GM21737 (cell line): ENCODE measurements around the gene MAFF.
"Not testable (repeated sequence)": the region's sequence is repeated elsewhere in the genome, so short reads cannot be mapped to it uniquely, and the experiment has no call there.

Experiments
- ATAC-seq: cut with Tn5 transposase; IDR thresholded peaks from one replicate; pipeline ENCODE4 v1.9.1; 2021; ENCODE audit warnings: mild to moderate bottlenecking, moderate library complexity; ENCODE audit not compliant: unreplicated experiment

Gene MAFF

DNA sequence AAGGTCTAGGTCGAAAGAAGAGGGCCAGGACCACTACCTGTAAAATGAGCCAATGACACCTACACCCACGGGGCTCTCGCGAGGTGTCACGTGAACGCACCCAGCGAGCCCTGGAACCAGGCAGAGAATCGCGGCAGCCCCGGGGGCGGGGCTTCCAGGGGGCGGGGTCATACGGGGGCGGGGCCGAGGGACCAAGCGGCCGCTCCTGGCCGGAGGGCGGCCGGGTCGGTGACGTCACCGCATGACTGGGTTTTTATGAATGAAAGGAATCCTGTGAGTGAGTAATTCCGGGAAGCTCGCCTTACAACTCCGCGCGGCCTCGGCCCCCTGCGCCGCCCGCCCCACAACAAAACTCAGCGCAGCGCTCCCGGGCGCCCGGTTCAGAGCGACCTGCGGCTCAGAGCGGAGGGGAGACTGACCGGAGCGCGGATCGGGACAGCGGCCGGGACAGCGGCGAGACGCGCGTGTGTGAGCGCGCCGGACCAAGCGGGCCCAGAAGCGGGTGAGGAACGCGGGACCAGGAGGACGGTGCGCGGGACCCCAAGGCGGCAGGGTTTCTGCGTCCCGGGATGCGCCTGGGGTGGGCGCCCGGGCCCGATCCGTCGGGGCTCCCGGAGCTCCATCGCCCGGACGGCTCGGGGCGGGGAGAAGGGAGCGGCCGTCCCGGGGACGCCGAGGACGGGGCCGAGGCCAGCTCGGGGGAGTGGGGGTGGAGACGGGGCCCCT, at the start of gene MAFF:
Gene MAFF (plus strand): TSS at position 284 of the 726 bp plus-strand sequence. CDS start 11,860 bp downstream, outside the sequence.
- peak; percentile 49 for ATAC-seq

DNA sequence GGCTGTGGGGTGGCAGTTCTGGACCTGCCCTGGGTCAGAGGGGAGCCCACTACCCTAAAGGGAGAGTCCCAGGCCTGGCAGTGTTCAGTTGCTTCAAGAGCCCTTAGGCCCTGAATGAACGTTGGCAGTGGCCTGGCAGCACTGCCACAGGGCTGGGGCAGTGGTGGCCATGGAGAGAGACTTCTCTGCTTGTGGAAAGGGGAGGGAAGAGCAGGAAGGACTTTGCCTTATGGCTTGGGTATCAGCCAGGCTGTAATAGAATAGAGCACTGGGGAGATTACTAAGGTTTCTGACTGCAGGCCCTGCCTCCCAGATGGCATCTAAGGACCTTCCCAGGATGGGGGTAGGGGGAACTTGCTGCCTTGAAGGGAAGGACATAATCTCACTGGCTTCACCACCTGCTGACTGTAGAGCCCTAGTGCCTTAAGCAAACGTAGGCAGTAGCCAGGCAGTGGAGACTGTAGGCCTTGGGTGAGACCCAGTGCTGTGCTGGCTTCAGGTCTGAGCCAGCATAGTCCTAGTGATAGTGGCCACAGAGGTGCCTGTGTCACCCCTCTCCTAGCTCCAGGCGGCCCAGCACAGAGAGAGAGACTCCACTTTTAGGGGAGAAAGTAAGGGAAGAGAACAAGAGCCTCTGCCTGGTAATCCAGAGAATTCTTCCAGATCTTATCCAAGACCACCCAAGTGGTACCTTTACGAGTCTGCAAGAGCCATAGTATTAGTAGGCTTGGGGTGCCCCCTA, 47.8 kb upstream of the MAFF start:
- no peak for ATAC-seq

DNA sequence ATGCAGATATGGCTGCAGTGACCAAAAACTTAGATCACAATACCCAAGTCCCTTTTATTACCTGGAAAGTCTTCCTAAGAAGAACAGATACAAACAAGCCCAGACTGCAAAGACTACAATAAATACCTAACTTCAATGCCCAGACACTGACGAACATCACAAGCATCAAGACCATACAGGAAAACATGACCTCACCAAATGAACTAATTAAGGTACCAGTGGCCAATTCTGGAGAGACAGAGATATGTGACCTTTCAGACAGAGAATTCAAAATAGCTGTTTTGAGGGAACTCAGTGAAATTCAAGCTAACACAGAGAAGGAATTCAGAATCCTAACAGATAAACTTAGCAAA, 47.3 kb upstream of the MAFF start:
- not testable (repeated sequence) for ATAC-seq

DNA sequence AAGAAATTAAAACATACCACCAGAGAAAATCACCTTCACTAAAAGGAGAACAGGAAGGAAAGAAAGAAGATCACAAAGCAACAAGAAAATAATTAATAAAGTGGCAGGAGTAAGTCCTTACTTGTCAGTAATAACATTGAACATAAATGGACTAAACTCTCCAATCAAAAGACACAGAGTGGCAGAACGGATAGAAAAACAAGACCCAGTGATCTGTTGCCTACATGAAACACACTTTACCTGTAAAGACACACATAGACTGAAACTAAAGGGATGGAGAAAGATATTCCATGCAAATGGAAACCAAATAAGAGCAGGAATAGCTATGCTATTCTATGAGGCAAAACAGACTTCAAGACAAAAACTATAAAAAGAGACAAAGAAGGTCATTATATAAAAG, 46.1 kb upstream of the MAFF start:
- no peak for ATAC-seq

DNA sequence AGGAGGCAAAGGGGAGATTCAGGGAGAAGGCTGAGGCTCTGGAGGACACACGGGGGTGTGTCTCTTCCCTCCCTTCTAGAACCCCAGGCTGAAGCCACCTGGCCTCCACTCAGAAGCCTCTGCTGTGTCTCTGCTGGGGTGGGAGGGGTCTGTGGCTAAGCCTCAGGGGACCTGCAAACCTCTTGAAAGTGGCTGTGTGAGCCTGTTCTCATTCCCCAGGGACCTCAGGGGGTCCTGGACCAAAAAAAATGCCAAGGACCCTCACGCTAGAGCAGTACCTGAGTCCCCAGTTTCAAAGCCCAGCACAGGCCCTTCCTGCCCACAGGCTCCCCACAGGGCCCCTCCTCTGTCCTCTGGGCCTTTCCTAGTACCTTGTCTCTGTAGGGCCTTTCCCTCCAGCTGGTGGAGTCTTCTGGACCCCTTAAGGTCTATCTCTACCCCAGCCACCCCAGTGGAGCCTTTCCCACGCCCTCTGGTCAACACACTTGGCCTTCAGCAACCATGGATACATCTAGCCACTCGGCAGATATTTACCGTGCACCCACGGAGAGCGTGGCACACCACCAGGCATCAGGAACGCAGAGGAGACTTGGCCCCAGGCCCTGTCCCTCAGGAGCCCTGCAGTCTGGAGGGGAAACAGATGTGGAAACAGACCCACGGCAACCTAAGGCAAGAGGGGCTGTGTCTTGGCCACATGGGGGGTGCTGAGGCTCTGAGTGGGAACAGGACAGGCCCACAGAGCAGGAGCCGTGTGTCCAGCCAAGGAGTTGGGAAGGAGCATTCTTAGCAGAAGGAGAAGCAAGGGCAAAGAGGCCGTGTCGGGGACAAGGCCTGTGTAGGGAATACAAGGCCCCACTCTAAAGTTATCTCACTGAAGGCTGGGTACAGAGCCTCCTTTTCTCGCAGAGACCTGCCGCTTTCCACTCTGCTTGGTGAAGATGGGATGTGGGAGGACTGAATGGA, 38.6 kb upstream of the MAFF start:
- ATAC-seq = no peak

DNA sequence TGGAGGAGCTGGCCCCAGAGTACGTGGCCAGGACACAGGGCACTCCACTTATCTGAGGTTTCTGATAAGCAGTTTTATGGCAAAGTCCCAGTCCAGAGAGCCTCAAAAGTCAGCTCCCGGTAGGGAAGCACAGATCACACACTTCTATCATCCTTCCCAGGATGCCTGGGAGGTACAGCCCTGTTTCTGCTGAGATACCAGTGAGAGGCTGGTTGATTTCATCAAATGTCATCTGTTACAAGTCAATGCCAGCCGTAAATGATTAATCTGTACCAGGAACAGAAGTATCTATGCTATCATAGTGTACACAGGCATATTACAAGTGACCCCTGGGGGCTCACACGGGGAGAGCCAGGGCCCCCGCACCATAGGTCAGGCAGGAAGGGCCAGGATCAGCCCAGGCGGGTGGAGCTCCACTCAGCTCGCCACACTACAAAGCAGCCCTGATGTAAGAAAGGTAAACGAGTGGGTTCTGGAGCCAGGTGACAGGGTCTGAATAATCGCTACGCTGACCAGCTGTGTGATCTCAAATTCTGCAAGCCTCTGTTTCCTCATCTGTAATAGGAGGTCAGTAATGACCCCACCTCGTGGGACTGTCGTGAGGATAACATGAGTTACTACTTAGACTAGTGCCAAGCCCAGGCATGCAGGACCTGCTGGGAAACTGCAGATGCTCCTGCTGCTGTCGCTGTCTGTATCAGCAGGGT, 37.8 kb upstream of the MAFF start:
- ATAC-seq = no peak

DNA sequence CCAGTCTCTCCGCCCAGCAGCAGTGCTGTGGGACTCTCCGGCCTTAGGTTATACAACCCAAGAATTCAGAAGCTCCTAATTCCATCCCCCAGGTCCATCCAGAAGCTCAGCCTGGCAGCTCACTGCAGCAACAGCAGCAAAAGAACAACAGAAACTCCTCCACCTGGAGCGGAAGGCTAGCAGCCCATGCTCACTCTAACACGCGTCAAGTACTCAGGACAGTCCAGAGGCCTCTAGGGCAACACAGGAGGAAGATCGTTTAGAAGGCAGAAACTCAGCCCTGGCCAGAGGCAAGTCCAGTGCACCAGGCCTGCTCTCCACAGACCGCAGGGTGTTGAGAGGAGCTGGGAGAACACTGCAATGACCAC, 37.3 kb upstream of the MAFF start:
- no peak for ATAC-seq

DNA sequence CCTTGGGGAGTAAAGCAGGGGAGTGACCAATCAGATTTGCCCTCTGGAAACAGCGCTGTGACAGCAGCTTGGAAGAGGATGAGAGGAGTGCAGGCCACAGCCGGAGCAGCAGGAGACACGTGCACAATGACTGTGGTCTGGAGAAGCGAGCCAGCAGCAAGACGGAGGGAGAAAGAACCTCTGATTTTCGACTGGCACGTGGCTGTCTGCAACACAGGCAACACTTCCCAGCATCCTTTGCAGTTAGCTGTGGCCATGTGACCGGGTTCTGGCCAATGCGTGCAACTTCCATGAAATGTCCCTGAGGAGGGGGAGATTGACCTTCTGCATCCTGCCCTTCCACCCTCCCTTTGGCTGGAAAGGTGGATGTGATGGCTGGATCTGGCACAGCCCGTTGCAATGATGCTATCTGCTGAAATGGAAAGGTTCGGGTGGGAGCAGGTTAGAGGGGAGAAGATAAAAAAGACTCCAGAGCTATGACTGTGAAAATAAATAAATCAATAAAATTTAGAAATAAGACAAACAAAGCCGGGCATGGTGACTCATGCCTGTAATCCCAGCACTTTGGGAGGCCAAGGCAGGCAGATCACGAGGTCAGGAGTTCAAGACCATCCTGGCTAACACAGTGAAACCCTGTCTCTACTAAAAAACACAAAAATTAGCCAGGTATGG, 35.7 kb upstream of the MAFF start:
- ATAC-seq = no peak

DNA sequence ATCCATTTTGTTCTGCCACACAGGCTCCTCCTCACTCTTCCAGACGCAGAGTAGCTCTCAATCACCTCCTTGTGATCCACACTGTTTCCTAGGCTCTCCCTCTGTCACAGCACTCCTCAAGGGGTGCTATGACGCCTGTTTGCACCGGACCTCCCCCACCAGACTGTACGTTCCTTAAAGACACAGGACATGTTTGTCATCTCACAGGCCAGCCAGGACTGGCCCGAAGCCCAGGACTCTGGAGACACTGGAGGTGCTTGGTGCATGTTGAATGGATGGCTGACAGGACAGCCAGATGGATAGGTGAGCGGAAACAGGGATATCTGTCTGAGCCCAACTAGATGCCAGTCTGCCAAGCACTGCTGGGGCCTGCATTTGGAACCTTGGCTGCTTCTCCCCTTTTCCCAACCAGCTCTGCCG, 33.8 kb upstream of the MAFF start:
- ATAC-seq = no peak

DNA sequence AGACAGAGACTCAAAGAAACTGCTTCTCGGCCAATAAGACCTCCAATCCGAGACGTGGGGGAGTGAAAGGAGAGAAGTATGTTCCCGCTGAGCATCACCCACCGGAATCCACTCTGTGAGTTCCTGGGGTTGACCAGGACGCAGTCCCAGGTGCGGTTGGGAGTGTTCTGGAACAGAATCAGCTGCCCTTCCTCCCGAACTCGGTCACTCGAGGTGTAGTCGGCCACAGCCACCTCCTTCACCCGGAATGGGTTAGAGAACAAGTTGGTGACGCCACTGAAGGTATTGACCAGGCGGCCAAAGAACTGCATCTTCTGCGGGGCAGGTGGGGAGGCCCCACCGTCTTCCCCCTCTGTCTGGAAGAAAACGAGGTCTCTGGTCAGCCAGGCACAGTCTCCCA, 32.7 kb upstream of the MAFF start:
- ATAC-seq = no peak

DNA sequence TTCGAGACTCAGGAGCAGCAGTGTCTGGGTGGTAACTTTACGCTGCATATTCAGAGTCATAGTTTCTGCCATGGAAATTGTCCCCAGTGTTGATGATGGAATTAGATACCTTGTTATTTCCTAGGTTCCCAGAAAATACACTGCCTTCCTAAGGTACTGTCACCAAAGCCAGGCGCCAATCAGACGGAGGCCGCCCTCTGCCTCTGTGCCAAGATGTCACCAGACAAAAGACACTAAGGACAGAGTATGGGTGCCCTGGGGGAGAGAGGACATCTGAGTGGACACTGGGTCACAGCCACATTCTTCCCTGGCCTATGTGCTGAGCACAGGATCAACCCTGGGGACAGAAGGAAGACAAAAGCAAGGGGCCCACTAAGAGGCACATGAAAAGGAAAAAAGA, 31.3 kb upstream of the MAFF start:
- no peak for ATAC-seq

DNA sequence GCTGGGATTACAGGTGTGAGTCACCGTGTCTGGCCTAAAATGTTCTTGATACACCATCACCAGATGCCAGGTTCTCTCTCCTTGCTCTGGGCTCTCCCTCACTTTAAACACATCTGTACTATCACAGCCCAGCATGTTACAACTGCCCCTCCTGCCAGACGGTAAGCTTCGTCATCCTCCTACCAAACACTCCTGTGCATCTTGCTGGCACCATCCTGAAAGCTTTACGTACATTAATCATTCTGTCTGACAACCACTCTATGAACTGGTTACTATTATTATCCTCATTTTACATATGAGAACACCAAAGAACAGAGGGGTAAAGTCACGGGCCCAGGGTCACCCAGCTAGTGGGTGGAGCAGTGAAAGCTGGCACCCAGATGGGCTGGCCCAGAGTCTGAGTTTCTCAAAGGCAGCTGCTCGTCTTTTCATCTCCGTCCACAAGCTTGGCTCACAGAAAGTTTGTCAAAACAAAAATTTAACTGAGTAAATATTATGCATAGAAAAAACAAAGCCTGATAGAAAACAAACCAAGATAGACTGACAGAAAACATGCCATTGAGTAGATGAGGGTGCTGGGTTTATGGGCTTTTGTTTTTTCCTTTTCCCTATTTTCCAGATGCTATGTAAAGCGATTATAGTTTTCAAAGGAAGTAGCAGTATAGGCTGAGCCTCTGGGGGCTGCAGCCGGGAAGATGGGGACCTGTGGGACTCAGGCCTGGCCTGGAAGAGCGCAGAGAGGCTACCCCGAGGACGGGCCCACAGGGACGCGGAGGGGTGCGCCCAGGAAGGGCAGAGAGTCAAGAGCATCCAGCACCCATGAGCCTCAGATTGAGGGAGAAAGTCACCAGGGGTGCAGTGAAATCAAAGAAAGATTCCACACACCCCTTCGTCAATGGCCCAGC, 29.6 kb upstream of the MAFF start:
- ATAC-seq = no peak

DNA sequence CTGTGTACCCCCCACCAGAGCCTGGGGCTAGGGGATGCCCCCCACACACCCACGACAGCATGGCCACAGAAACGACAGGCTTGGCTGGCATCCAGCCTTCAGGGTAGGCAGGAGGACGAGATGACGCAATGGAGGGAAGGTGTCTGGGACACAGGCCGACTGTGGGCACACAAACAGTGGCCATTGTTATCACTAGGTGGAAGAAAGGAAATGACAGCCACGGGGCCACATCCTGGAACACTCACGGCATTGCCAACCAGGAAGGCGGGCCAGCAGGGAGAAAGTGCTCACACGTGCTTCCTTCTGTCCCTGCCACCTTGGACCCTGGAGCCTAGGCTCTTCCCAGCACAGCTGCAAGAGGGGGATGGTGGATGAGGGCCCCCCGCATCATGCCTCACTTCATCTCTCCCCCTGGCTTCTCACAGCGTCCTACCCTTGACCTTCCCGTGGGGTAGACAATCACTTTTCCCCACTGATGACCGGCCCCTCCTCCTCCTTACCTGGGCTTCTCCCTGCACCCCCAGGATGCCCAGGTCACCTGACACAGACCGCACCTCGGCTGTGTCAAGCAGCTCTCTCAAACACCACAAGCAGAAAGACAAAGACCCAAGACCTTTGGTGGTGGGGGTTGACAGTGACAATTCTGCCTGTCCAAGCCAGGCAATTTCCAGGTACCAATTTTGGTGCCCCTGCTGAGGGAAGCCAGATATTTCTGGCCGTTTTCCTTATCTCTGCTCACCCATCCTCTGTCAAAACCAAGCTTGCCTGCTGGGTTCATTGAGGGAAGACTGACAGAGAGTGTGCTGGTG, 28.8 kb upstream of the MAFF start:
- no peak for ATAC-seq

DNA sequence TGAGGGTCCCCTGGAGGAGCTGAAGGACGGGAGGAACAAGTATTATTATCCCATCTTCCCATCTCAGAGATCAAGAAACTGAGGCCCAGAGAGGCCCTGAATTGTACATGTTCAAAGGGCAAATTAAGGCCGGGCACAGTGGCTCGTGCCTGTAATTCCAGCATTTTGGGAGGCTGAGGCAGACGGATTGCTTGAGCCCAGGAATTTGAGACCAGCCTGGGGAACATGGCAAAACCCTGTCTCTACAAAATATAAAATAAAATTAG, 28.2 kb upstream of the MAFF start:
- no peak for ATAC-seq

DNA sequence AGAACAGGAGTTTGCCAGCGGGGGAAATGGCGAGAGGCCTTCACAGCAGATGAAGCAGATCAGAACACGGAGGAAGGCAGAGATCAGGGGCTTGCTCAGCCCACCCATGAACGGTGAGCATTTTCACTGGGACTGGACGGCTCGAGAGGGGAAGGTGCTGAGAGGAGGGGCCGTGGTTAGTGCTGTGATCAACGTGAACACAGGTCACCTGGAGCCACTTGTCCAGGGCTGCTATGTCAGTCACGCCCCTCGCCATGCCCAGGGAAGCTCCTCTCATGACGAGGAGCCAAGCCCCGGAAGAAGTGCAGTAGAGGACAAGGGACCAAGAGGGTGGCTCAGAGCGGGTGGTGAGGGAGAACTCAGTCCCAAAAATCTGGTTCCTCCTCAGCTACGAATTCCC, 27.2 kb upstream of the MAFF start:
- ATAC-seq = no peak

DNA sequence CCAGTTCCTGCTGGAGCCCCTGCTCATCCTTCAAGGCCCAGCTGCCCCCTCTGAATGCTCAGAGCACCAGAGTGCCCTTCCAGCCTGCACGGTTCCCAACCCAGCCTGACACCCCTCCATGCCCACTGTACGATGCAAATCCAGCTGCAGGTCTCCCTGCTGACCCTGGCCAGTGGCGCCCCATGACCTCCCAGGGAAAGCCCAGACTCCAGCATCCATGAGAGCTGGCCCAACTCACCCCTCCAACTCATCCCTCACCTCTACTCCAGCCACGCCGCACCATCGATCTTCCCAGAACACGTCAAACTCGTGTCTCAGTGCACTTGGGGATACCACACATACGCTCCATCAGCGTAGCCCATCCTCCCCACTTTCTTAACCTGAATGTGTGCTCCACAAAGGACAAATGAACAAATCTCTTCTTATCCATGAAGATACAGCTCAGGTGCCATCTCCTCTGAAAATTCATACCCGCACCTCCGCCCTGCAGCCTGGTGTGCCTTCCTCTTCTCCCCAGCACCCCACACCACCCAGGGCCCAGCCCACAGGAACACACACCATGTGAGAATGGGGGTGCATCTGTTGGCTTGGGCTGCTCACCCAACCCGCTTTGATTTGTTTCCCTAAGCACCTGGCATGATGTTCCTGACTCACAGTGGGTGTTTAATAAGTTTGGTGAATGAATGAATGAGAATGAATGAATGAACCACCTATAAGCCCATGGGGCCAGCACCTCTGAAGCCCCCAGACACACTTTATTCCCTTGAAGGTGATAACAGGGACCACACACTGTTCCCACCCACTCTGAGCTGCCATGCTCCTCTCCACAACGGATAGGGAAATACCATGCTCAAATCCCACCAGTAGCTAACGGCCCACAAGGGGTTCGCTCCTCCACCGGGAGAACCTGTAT, 26.3 kb upstream of the MAFF start:
- ATAC-seq = no peak

DNA sequence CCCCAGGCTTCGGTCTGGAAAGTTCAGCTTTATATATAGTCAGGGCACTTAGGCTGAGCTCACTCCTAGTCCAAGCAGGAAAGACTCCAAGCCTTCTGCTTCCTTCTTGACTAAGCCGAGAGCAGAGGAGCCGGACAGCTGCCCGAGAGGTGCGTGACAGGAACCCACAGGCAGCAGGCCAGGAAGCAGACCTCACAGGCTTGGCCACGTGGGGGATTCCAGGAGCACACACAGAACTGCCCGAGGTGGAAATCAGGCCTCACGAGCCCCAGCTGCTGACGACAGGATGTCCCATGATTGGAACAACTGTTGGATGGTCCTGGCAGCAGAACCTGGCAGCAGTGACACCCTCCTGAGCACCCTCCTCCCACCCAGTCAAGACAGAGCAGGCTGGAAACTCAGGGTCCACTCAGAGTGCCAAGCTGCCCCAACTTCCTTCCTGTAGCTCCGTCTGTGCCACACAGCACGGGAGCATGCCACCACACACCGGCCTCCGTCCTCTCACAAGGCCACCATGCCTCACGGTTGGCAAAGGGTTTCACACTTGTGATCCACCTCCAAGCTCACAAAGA, 25.5 kb upstream of the MAFF start:
- no peak for ATAC-seq
